ENCODE results near the gene TRIM40.

TRIM40 gene

GRCh38 chr6:30100585-30101443 lies 35.1 kb upstream of the TRIM40 start:
- TF ChIP-seq RAD21 (IDR thresholded peaks at IDR 0.05; ENCODE audit: low read depth), result no peak
- TF ChIP-seq EGR1 (IDR thresholded peaks at IDR 0.05), result peak; percentile 68; the same call in 1 of the 2 replicates
- peak; percentile 68 for TF ChIP-seq TEAD4 (IDR thresholded peaks at IDR 0.05)
- TF ChIP-seq MAX (IDR thresholded peaks at IDR 0.05), result peak; percentile 67
- no peak for TF ChIP-seq ZBTB7A (IDR thresholded peaks at IDR 0.05; ENCODE audit: low read depth)
- no peak for TF ChIP-seq EP300 (IDR thresholded peaks at IDR 0.05; ENCODE audit: borderline replicate concordance)
- TF ChIP-seq NFIC (IDR thresholded peaks at IDR 0.05), result peak; percentile 50
- TF ChIP-seq TAF1 (IDR thresholded peaks at IDR 0.05; ENCODE audit: low read depth), result no peak
- TF ChIP-seq CEBPB (IDR thresholded peaks at IDR 0.05), result no peak
- no peak for TF ChIP-seq FOXM1 (IDR thresholded peaks at IDR 0.05; ENCODE audit: borderline replicate concordance, low read depth)
- no peak for TF ChIP-seq USF1 (IDR thresholded peaks at IDR 0.05)
- peak; percentile 89 for TF ChIP-seq TCF12 (IDR thresholded peaks at IDR 0.05; ENCODE audit: low read depth)
- no peak for TF ChIP-seq REST (IDR thresholded peaks at IDR 0.05; ENCODE audit: low read depth)
- no peak for TF ChIP-seq CREB1 (IDR thresholded peaks at IDR 0.05; ENCODE audit: low read depth)
- TF ChIP-seq YY1 (IDR thresholded peaks at IDR 0.05; ENCODE audit: low read depth), result no peak

DNA sequence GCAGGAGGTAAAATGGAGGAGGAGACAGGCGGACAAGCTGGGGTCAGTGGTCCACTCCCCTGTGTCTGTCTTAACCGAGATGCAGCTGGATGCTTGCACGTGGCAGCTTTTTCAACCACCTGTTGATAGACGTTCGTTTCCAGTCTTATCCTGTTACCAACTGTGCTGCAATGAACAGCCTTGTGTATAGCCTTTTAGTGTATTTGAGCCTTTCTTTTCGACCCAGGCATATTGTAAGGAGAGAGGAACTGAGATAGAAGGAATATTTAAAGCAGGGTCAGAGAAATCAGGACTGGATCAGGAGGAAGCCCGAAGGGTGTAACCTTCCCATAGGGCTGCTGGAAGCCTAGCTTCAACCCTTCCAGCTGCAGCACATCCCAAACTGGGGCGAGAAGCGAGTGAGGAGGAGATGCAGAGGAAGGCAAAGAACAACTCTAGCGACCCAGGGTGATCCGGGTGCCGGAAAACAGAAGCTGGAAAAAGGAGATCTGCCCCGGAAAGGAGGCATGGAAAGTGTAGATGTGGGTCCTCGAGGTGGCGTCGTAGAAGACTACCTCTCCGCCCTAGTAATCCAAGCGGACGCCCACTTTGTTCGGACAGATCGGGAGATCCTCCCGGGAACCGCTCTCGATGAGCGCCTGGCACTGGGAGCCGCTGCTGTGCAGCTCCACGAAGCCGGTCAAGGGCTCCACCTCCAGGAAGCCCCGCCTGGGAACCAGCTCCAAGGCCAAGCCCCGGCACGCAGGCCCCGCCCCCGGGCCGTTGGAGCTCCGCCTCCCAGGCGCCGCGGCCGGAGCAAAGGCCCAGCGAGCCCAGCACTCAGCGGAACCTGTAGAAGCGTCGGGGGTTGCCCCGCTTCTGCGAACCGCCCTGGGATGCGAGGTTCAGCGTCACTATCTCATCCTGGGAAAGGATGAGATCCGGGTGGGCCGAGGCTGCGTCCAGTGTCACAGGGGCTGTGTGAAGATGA lies 34.2 kb upstream of the TRIM40 start:
- no peak for TF ChIP-seq ZBTB7A (IDR thresholded peaks at IDR 0.05; ENCODE audit: low read depth)
- no peak for TF ChIP-seq CREB1 (IDR thresholded peaks at IDR 0.05; ENCODE audit: low read depth)
- no peak for TF ChIP-seq CEBPB (IDR thresholded peaks at IDR 0.05)
- TF ChIP-seq MAX (IDR thresholded peaks at IDR 0.05), result no peak
- TF ChIP-seq FOXM1 (IDR thresholded peaks at IDR 0.05; ENCODE audit: borderline replicate concordance, low read depth), result no peak
- TF ChIP-seq EP300 (IDR thresholded peaks at IDR 0.05; ENCODE audit: borderline replicate concordance), result no peak
- TF ChIP-seq RAD21 (IDR thresholded peaks at IDR 0.05; ENCODE audit: low read depth), result no peak; the same call in 1 of the 2 replicates
- no peak for TF ChIP-seq NFIC (IDR thresholded peaks at IDR 0.05)

DNA sequence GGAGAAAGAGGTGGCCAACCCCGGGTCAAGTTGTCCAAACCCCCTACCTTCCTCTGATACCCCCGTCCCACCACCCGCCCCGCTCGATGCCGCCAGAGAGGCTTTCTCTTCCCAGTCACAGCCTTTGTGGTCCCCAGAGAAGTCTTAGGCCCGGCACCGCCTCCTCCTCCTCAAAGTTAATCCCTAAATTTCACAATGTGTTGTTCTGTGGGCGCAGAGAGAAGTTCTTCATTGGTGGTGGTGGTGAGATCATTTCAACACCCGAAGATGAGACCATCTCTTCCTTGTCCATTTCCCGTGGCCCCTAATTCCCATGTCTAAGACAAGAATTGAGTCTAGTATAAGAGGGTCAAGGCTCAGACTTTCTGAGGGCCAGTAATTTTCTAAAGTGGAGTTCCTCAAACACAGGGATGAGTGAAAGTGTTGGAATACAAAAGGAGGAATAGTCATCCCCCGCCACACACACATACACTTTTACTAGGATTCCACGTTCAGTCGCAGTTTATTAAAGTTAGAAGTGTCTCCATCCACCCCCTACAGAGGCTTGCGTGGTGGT lies 33.4 kb upstream of the TRIM40 start:
- no peak for TF ChIP-seq EGR1 (IDR thresholded peaks at IDR 0.05)
- no peak for TF ChIP-seq TEAD4 (IDR thresholded peaks at IDR 0.05)
- no peak for TF ChIP-seq EP300 (IDR thresholded peaks at IDR 0.05; ENCODE audit: borderline replicate concordance)
- TF ChIP-seq TAF1 (IDR thresholded peaks at IDR 0.05; ENCODE audit: low read depth), result no peak
- TF ChIP-seq RAD21 (IDR thresholded peaks at IDR 0.05; ENCODE audit: low read depth), result no peak
- TF ChIP-seq CEBPB (IDR thresholded peaks at IDR 0.05), result no peak
- no peak for TF ChIP-seq USF1 (IDR thresholded peaks at IDR 0.05)
- TF ChIP-seq FOXM1 (IDR thresholded peaks at IDR 0.05; ENCODE audit: borderline replicate concordance, low read depth), result no peak

DNA sequence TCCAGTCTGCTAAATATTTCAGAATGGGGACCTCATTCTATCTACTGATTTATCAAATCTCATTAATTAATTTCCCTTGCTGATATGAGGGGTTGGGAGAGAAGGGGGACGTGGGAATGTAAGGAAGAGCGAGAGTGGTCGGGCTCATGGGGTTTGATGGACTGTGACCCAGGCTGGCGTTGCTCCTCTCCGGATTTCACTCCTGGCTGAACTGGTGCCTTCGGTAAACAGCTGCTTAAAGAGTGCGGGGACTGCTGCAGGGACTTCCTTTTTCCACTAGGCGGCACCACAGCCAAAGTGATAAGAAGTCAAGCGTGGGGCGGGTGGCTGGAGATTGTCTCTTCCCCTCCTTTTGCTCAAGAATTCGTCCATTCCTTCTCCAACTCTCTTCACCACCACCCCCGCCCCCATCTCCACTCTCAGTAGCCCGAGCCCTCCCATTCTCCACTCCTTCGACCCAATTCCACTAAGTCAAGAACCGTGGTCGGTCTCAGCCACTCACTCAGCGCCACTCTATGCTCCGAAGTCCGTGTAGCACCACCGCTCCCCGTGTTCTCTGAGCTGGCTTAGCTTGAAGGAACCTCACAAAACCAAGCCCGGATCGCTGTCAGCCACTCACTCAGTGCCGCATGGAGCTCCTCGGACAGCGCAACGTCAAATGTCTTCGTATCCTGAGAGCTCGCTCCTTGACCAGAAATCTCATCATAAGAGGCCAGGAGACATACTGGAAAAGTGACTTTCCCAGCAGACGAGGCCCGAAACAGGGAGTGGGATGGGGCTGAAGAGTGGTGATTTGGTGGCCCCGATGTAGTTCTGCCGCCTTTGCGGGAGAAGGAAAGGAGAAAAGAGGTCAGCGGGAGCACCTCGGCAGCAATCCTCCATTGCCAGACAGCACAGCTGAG lies 32.7 kb upstream of the TRIM40 start:
- no peak for TF ChIP-seq EGR1 (IDR thresholded peaks at IDR 0.05)
- no peak for TF ChIP-seq NFIC (IDR thresholded peaks at IDR 0.05)
- TF ChIP-seq TCF12 (IDR thresholded peaks at IDR 0.05; ENCODE audit: low read depth), result no peak
- peak; percentile 26; the same call in 1 of the 2 replicates for TF ChIP-seq MAX (IDR thresholded peaks at IDR 0.05)
- no peak for TF ChIP-seq TEAD4 (IDR thresholded peaks at IDR 0.05)
- no peak for TF ChIP-seq YY1 (IDR thresholded peaks at IDR 0.05; ENCODE audit: low read depth)
- TF ChIP-seq RAD21 (IDR thresholded peaks at IDR 0.05; ENCODE audit: low read depth), result peak; percentile 89
- TF ChIP-seq TAF1 (IDR thresholded peaks at IDR 0.05; ENCODE audit: low read depth), result no peak
- no peak for TF ChIP-seq ZBTB7A (IDR thresholded peaks at IDR 0.05; ENCODE audit: low read depth)
- TF ChIP-seq CEBPB (IDR thresholded peaks at IDR 0.05), result no peak

DNA sequence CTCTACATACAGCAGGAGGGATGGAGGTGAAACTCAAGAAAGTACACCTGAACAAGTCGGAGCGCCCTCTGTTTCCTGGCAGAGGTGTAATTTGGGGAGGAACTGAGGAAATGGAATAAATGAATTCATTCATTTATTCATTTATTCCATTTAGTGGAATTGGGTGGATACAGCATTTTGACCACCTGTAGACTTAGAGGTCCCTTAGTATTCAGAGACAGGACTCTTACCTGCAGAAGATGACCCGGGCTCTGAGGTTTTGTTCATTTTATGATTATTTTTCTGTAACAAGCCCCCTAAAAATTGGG lies 32.1 kb upstream of the TRIM40 start:
- no peak for TF ChIP-seq YY1 (IDR thresholded peaks at IDR 0.05; ENCODE audit: low read depth)
- no peak for TF ChIP-seq CEBPB (IDR thresholded peaks at IDR 0.05)
- TF ChIP-seq REST (IDR thresholded peaks at IDR 0.05; ENCODE audit: low read depth), result no peak
- TF ChIP-seq MAX (IDR thresholded peaks at IDR 0.05), result no peak
- no peak for TF ChIP-seq CREB1 (IDR thresholded peaks at IDR 0.05; ENCODE audit: low read depth)
- TF ChIP-seq FOXM1 (IDR thresholded peaks at IDR 0.05; ENCODE audit: borderline replicate concordance, low read depth), result no peak
- no peak for TF ChIP-seq EP300 (IDR thresholded peaks at IDR 0.05; ENCODE audit: borderline replicate concordance)
- no peak for TF ChIP-seq TEAD4 (IDR thresholded peaks at IDR 0.05)
- TF ChIP-seq TCF12 (IDR thresholded peaks at IDR 0.05; ENCODE audit: low read depth), result no peak
